Activated naive CD4-positive, alpha-beta T cell treated with Interleukin-2 at 50 U/mL for 16 hours (primary cell): ENCODE results near the gene COL9A3.

Experiments
- DNase-seq: peaks from one replicate; pipeline ENCODE4 v3.0.0-alpha.2; 2020

COL9A3 gene

DNA sequence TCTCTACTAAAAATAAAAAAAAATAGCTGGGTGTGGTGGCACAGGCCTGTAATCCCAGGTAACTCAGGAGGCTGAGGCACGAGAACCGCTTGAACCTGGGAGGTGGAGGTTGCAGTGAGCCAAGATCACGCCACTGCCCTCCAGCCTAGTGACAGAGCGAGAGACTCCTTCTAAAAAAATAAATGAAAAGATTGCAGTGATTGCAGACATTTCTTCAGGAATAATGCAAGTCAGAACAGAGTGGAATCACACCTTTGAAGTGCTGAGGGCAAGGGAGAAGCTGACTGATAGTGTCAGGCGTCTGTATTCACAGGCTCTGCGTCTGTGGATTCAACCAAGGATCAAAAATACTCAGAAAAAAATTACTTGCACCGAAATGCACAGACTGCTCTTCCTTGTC, 47.4 kb downstream of the COL9A3 start:
- DNase-seq, result no peak

DNA sequence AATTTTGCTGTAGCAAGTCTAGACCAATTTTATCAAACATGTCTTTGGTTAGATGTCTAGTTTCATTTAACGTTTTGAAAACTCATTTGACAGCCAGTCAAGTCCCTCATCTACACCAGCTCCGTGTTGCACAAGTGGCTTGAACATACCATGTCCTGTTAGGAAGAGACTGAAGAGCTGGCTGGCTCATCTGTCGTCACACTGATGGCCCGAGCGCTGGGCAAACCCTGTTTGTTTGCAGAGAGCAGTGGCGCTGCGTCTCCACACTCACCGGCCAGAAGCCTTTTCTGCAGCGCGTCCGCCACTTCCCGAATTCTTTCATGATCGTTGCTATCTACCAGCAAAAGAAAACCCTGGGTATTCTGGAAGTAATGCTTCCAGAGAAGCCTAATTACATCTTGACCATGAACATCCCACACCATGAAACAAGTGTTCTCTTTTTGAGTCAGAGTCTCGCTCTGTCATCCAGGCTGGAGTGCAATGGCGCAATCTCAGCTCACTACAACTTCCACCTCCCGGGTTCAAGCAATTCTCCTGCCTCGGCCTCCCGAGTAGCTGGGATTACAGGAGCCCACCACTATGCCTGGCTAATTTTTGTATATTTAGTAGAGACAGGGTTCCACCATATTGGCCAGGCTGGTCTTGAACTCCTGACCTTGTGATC, 55.5 kb downstream of the COL9A3 start:
- DNase-seq, result no peak

DNA sequence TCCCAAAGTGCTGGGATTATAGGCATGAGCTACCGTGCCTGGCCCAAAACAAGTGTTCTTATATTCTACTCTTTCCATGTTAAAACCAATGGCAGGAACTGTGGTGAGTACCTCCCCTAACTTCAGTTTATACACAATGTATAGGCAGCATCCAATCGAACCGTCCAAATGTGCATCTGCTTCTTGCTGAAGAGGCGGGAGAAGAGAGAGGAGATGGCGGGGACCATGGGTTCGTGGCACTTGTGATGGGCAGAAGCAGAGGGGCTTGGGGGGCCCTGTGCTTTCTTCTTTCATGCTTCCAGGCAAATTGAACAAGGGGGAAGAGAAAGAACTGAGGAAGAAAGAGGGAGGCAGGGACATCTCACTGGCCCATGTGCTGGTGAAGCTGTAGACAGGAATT, 56.0 kb downstream of the COL9A3 start:
- DNase-seq, result no peak

DNA sequence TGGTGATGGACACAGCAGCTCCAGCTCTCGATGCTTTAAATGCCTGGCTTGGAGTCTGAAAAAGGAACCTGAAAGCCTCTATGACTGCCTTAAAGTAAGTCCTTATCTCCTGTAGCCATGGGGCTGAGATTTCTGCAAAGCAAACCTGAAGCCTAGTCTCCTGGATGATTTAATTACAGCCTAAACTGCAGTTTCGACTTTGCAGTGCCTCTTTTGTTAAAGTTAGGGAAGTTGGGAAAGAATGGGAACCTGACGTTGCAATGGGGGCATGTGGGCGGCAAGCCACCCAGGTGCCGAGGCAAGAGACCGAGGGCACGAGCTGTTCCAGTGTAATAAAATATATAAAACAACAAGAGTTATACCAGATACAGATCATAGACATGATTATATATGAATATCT, 56.4 kb downstream of the COL9A3 start:
- no peak for DNase-seq

DNA sequence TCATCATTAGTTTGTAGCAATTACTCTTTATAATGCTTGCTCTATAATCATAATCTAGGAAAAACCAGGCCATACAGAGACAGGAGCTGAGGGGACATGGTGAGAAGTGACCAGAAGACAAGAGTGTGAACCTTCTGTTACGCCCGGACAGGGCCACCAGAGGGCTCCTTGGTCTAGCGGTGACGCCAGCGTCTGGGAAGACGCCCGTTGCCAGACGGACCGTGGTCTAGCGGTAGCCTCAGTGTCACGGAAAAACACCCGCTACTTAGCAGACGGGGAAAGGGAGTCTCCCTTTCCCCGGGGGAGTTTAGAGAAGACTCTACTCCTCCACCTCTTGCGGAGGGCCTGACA, 56.8 kb downstream of the COL9A3 start:
- peak; percentile 40 for DNase-seq

DNA sequence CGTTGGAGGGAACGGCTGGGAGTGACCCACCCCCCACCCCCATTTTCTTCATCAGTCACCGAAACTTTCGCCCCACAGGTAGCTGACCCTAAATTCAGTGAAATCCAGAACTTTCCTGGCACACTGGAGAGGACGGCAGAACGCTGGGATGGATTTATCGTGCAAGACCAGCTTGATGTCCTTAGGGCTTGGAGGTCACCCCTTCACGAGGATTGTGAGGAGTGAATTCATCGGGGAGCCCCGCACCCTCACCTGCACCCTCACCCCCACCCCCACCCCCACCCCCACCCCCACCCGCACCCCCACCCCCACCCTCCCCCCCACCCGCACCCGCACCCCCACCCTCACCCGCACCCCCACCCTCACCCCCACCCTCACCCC, 58.1 kb downstream of the COL9A3 start:
- DNase-seq, result no peak

DNA sequence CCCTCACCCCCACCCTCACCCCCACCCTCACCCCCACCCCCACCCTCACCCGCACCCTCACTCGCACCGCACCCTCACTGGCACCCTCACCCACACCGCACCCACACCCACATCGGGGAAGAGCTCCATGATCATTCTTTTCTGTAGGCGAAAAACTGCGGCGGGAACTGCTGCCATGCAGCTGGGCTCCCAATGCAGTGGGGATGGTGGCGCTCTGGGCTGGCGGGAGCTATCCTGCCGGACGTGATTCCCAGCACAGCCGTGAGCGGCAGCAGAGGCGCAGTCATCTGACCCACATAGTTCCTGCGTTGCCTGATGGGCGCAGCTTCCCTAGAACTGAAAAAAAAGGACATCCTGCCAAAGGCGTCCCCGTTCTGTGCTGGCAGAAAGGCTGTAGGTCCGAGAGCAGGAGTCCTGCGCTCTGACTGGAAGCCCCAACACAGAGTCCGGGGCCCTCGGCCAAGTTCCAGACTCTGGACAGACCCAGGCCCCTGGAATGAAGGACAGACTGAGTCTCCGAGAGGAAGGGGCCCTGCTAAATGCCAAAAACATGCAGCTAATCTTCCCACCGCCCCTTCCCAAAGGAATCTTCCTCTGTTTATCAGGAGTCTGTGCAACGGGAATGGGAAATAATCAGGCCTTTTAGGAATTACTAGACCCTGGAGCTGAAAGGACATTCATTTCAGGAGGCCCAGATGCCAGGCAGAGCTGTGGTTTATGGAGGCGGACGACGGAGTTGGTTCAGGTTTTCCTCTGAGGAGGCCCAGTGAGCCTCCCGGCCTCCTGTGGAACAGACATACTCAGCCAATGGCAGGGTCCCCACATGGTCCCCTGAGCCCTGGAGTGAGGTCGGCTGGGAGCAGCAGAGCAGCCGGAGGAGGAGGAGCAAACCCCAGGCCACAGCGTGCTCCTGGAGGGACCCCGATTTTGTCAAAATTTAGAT, 58.8 kb downstream of the COL9A3 start:
- DNase-seq, result no peak

DNA sequence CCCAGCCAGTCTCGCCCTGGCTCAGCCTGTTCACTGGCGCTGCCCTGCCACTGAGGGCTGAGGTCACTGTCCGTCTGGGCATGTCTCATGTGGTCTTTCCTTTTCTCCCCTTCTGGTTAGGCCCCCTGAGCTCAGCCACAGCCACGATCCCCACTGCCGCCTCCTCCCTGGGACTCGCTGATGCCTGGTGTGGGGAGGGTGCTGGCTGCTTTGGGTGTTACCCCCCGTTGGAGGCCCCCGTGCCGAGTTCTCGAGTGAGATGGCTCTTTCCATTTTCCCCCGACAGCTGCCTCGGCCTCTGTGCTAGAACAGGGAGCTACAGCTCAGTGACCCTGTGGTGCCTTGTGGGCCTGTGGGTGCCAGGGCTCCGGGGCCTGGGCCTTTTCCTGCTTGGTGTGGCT, 59.7 kb downstream of the COL9A3 start:
- DNase-seq, result no peak

DNA sequence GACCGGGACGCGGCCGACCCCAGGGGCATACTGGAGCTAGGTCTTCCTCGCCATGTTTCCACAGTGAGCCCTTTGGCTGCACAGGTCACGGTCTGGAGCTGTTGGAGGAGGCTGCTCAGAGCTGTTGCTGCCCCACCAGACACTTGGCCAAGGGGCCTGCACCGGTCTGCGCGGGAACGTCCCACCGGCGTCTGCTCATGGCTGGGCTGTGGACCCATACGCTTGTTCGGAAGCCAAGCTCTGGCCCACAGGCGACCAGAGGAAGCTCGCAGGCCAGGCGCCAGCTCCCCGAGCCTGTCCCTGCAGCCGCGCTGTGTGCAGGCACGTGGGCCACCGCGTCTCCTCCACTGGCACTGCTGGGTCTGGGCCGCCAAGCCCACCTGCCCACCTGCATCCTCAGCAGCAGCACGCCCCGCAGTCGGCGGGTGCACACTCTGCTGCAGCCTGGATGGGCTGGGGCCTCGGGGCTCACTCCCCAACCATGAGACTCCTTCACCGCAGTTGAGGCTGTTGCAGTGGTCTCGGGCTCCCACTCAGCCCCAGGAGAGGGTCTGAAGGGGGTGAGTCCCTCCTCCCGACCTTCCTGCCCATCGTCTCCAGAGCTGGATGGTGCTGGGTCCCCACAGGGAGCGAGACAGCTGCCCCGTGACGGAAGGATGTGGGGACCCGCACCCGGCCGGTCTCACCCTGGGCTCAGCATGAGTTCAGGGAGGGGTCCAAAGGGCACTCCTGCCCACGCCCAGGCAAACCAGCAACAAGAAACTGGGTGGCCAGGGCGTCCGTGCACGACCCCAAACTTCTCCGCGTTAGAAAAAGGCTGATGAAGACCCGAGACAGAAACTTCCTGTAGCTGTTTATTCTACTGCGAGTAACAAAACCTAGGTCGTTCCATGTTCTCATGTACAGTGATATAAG, 60.3 kb downstream of the COL9A3 start:
- no peak for DNase-seq

DNA sequence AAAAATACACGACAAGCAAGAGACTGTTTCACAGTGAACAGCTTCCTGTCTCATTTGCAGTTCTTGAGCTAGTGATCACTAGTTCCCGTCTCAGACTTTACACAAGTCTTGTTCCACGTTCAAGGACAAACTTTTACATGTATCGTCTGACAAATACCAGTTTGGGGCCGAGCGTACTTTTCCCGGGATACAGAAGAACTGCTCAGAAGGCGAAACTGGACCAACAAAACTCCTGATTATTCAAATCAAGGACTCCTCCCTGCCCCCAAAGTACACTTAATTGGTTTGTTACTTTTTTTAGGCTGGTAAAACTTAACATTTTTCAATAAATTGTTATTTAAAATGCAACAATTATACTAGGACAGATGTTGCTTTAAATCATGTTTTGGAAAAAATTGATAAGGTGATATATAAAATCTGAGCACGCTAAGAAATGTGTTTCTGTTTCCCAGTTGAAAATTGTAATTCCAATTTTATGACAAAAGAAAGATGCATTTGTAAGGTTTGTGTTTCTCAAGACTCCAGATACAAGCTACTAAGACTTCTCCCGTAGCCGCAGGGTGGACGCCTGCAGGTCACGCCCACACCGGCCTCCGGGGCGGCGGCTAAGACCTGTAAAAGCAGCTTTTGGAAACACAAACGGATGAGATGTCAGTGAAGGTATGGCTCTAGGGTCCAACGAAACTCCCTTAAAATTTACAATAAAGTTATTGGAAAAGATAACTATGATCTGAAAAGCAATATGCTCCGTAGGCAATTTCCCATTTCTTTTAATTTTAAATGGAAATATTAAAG, 61.6 kb downstream of the COL9A3 start:
- DNase-seq, result no peak

DNA sequence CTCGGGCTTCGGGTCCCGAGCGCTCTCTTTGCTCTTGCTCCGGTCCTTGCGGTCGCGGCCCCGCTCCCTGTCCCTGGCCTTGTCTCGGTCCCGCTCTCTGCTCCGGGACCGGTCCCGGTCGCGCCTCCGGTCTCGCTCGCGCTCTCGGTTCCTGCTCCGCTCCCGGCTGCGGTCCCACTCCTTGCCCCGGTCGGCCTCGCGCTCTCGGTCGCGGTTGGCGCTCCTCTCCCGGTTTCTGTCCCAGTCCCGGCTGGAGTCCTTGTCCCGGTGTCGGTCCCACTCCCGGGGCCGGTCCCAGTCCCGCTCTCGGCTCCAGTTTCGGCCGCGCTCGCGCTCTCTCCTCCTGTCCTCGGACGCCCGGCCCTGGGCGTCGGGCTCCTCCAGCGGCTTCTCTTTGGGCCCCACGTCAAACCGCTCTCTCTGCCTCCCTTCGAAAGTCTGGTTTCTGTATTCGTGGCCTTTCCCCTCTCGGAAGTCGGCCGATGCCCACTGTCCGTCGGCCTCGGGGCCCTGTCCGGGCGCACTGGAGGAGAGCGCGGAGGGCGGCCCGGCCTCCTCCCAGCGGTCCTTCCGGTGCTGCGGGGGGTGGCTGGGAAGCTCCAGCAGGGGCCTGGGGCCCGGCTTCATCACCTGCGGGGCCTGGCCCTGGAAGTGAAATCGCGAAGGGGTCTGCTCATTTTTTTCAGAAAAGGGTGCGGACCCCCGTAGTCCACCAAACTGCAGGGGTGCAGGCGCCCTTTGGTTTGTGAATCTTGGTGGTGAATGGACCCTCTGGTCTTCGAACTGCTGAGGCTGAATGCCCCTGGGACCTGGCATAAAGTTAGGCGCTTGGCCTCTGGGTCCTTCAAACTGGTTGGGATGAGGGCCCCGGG, 62.7 kb downstream of the COL9A3 start:
- no peak for DNase-seq

DNA sequence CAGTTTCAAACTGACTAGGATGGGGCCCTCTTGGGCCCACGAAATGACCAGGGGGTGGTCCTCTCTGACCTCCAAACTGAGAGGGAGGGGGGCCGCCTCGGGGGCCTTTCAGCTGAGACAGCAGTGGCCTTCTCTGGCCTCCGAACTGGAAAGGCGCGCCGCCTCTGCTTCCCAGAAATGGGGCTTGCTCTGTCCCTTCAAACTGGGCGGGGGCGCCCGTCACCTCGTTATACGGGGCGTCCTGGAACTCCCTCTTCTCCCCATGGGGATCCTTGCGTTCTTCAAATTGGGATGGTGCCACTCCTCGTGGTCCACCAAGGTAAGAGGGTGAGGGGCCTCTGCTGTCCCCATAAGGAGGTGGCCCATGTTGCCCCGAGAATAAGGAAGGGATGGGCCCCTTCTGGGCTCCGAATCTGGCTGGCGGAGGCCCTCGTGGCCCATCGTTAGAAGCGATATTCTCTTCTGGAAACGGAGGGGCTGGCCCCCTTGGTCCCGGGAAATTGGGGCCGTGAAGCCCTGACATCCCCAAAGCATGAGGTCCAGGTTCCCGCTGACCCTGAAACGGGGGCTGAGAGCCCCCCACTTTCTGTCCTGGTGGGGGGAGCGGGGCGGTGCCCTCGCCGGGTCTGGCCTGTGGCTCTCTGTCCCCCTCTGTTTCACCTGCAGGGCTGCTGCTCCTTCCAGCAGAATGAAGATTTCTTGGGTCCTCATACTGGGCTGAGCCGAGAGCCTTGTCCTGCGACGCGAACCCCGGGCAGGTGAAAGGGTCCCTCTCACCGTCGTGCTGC, 63.5 kb downstream of the COL9A3 start:
- DNase-seq, result no peak

DNA sequence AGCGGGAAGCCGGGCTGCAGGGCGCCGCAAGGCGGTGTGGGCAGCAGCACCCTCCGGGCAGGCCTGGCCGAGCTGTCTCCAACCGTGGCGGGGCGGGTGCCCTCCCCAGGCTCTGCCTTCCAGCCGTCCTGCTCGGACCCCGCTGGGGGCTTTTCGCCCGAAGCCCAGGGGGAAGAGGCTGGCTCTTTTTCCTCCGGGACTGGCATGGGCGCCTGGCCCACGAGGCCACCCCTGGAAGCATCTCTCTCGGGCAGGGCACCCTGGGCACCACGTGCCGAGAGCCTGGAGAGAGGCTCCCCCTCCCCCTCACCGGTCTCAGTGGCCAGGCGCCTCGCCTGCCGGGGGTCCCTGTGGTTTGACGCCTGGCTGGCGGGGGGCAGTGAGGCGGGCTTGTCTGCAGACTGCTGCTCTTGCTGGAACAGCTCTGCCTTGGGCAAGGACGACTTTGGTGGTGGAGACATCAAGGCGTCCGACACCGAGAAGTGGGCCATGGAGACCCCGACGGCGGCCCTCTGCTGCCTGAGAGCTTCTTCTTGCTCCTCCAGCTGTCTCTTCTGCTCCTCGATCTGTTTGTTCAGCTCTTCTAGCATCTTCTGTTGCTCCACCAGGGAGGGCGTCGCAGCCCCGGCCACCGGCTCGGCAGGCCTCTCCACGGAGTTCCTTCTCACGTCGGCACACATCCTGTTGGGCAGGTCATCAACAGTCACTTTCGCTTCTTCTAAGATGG, 64.2 kb downstream of the COL9A3 start:
- DNase-seq, result no peak

DNA sequence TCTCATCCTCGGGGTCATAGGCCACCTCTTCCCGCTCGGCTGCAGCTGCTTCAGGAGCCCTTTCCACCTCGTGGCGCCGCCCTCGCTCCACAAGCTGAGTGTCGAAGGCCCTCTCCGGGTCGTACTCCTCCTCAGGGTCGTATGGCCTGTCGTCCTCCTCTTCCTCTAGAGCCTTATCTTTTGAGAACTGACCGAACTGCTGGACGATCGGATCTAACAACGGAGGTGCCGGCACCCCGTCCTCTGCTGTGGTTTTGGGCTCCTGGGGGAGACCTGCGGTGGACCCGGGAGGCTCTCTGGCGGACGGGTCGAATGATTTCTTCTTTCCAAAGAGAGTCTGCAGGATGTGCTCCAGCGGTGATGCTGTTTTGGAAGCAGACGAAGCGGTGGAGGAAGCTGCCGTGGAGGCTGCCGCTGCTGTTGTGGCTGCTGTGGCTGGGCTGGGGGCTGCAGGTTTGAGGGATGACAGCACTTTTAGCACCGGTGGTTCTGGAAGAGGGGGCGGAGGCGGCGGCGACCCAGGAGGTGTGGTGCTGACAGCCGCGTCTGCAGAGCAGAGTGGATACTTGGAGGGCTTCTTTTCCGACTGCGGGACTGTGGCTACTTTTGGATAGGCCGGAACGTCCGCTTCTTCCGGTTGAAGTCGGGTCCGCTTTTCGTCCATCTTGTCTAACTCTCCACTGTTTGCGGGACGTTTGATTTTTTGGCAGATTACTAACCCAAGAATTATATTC, 65.0 kb downstream of the COL9A3 start:
- DNase-seq, result no peak

DNA sequence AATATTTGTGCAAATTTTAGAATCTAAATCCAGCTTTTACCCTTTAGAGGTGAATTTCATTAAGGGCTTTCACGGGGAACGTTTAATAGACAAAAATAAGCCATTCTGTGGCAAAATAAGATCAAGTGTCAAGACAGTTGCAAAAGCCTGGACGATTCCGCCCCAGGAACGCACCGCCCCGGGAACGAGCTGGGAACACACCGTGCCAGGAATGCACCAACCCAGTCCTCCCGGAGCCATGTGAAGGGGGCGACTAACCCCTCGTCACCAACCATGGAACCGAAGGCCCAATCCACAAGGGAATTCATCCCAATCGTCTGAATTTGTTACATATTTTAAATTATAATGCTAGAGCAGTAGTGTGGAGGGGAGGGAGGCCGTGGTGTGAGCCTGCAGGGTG, 65.6 kb downstream of the COL9A3 start:
- no peak for DNase-seq

DNA sequence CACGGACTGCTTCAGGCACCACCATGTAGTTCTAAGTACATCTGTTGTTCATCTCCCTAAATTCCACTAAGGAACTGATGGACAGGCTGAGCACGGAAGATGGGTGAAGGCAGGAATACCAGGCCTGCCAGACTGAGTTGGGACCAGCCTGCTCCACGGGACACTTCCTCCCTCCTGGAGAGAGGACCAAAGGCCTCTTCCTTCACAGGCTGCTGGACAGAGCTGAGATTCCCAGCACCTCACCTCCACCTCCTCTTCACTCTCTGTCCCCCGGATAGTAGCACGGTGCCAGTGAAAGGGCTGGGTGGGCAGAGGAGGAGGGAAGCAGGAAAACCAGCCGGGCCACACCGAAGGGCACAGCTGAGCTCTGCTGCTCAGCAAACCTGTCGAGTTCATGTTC, 67.7 kb downstream of the COL9A3 start:
- no peak for DNase-seq

DNA sequence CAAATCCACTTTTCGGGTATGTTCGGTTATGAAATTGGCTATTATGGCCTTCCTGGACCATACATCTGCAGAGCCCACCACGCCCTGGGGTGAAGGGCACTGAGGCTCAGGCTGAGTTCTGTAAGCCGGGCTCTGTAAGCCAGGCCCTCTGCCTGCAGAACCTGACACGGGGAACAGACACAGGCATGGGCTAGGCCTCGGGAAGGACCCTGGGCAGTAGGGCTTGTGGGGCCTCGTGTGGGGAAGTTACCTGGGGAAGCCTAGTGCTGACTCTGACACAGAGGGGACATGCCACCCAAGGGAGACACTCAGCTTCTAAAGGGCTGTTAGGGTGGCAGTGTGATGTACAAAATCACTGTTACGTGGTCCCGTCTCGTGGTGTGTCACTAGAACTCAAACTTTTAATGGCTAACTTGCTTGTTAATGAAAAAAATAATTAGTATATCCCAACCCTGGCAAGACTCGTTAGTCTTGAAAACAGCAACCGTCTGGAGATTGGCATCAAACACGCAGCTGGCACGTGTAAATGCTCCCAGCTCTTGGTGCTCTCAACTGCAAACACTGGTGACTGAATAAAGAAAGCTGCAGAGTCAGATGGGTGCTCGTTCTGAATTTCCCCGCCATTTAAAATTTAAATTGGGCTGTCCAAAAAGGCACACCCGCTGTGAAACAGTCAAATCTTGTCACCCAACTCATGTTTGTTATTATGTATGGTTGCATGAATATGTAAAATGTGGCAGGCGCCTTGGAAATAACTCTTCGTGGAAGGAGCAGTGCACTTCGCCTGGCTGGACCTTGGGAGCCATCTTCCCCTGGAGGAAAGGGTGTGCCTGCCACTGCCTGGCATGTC, 68.4 kb downstream of the COL9A3 start:
- DNase-seq, result no peak
